Thoracic aorta (tissue), 2 donors: ENCODE data around the gene GPBAR1. TPM values are rescaled to one million over a fixed set of nuclear protein-coding genes. Genes with fewer than 3 reads are reported as not detected.

Source experiments
- ATAC-seq: fragments of 150-250 bp; one replicate; pipeline ENCODE4 v1.8.0; 2017; ENCODE audit warnings: low read depth; ENCODE audit not compliant: insufficient number of reproducible peaks, low FRiP score
- DNase-seq: peaks from one replicate; pipeline ENCODE4 v3.0.0-alpha.2; 2020; ENCODE audit warnings: low spot score
- H3K27ac ChIP-seq, 2 donors: fragments of 200-600 bp; sonication (generic); 1 replicate in 1 of 2; 2 replicates in 1 of 2; pipeline ENCODE4 v1.5.1; 2016; ENCODE audit warnings: mild to moderate bottlenecking in 2 of 2, moderate library complexity in 2 of 2
- H3K27me3 ChIP-seq: fragments of 200-600 bp; sonication (generic); replicated peaks from 2 replicates; pipeline ENCODE4 v1.6.0; 2016; ENCODE audit warnings: mild to moderate bottlenecking; ENCODE audit not compliant: insufficient read depth
- H3K36me3 ChIP-seq: fragments of 200-600 bp; sonication (generic); one replicate; pipeline ENCODE4 v1.5.1; 2016
- H3K4me1 ChIP-seq, 2 donors: fragments of 200-600 bp; sonication (generic); 1 replicate in 1 of 2; 2 replicates in 1 of 2; pipeline versions ENCODE4 v1.5.1 to v1.6.0; 2016; ENCODE audit warnings: low read depth in 2 of 2, mild to moderate bottlenecking in 1 of 2; ENCODE audit not compliant: control insufficient read depth in 1 of 2
- H3K4me3 ChIP-seq: fragments of 200-600 bp; sonication (generic); 2 replicates; pipeline ENCODE4 v1.5.1; 2016; ENCODE audit warnings: mild to moderate bottlenecking
- H3K9me3 ChIP-seq: fragments of 200-600 bp; sonication (generic); 2 replicates; pipeline ENCODE4 v1.5.1; 2016
- total RNA-seq, 2 donors: library from RNA; depleted of rRNA; stranded (reverse); fragments of >200 nt; gene quantifications; one replicate each; pipeline versions ENCODE4 v1.1.0 to v1.2.3, GENCODE V29; 2016
- TF ChIP-seq, protein P1 (sequence below): fragments of 200-600 bp; sonication (generic); IDR thresholded peaks from one replicate; pipeline ENCODE4 v1.5.1; 2019; ENCODE audit warnings: antibody characterized with exemption

Gene GPBAR1
- total RNA-seq, 2 donors from 2014 or later = 3.5 to 4.2 TPM

DNA sequence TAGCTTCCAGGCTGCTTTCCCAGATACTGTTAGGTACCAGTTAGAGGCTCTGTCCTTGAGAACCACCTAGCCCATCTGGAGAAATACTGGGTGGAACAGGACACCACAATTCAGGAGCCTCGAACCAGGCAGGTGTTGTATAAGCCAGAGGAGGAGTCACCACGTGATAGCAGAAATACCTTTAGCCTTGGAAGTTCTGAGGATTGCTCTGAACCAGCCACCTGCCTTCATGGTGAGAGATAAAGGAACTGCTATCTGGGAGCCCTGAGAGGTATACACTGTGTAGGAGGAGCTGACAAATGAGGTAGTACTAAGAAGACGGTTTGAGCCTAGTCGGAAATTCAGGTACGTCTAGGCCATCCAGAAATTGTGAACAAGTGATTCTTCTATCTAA, 7.6 kb upstream of the GPBAR1 start:
- Histone ChIP-seq H3K36me3 (peaks cover 69% of the 10 kb centered on the region), H3K27ac (no peak overlapping the region), H3K9me3 (no peaks in the 10 kb centered on the region), H3K4me1 (peaks cover 0 to under 1% of the 10 kb centered on the region in 2 donors), H3K4me3 (no peak overlapping the region), H3K27me3 (no peaks in the 10 kb centered on the region)
- TF ChIP-seq, protein P1, sequence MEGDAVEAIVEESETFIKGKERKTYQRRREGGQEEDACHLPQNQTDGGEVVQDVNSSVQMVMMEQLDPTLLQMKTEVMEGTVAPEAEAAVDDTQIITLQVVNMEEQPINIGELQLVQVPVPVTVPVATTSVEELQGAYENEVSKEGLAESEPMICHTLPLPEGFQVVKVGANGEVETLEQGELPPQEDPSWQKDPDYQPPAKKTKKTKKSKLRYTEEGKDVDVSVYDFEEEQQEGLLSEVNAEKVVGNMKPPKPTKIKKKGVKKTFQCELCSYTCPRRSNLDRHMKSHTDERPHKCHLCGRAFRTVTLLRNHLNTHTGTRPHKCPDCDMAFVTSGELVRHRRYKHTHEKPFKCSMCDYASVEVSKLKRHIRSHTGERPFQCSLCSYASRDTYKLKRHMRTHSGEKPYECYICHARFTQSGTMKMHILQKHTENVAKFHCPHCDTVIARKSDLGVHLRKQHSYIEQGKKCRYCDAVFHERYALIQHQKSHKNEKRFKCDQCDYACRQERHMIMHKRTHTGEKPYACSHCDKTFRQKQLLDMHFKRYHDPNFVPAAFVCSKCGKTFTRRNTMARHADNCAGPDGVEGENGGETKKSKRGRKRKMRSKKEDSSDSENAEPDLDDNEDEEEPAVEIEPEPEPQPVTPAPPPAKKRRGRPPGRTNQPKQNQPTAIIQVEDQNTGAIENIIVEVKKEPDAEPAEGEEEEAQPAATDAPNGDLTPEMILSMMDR = no peak
- ATAC-seq (no peak), DNase-seq (no peak)

DNA sequence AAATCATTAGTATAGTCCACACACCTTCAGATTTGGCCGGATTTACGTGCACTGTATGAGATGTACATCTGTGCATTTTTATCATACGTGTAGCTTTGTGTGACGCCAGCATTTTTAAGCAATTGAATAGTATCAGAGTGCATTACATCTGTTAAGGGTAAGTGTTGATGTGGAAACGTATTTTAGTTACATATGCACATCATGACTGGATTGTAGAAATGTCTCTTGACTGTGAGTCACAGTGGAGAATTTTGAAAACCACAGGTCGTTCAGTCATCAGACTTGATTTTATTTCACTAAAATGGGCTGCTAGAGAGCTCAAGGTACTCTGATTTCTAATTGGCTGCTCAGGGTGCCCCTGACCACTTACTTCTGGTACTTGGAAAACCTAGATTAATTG, 5.4 kb upstream of the GPBAR1 start:
- Histone ChIP-seq H3K27me3 (no peaks in the 10 kb centered on the region), H3K36me3 (peaks cover 47% of the 10 kb centered on the region), H3K27ac (no peak overlapping the region), H3K4me3 (no peak overlapping the region), H3K9me3 (no peaks in the 10 kb centered on the region), H3K4me1 (peaks cover 11 to 22% of the 10 kb centered on the region in 2 donors)
- TF ChIP-seq, protein P1 = no peak
- DNase-seq (no peak), ATAC-seq (no peak)

- no peak for DNase-seq
- ATAC-seq = no peak
- Histone ChIP-seq H3K27ac (peak overlapping the region in 1 of 2 donors; percentile 37), H3K4me1 (peaks cover 15 to 35% of the 10 kb centered on the region in 2 donors), H3K9me3 (no peaks in the 10 kb centered on the region), H3K27me3 (no peaks in the 10 kb centered on the region), H3K4me3 (no peak overlapping the region), H3K36me3 (peaks cover 34% of the 10 kb centered on the region)
- TF ChIP-seq, protein P1 = no peak
Measured at GRCh38 chr2:218256612-218257350, 4.0 kb upstream of the GPBAR1 start.

GRCh38 chr2:218257390-218257981, 3.3 kb upstream of the GPBAR1 start:
- H3K9me3 ChIP-seq = no peaks in the 10 kb centered on the region
- peak overlapping the region in 1 of 2 donors; percentile 37 for H3K27ac ChIP-seq
- no peak overlapping the region for H3K4me3 ChIP-seq
- no peak for DNase-seq
- H3K4me1 ChIP-seq = peaks cover 15 to 42% of the 10 kb centered on the region in 2 donors
- peaks cover 27% of the 10 kb centered on the region for H3K36me3 ChIP-seq
- no peak for ATAC-seq
- no peaks in the 10 kb centered on the region for H3K27me3 ChIP-seq
- TF ChIP-seq, protein P1 = peak; percentile 44

DNA sequence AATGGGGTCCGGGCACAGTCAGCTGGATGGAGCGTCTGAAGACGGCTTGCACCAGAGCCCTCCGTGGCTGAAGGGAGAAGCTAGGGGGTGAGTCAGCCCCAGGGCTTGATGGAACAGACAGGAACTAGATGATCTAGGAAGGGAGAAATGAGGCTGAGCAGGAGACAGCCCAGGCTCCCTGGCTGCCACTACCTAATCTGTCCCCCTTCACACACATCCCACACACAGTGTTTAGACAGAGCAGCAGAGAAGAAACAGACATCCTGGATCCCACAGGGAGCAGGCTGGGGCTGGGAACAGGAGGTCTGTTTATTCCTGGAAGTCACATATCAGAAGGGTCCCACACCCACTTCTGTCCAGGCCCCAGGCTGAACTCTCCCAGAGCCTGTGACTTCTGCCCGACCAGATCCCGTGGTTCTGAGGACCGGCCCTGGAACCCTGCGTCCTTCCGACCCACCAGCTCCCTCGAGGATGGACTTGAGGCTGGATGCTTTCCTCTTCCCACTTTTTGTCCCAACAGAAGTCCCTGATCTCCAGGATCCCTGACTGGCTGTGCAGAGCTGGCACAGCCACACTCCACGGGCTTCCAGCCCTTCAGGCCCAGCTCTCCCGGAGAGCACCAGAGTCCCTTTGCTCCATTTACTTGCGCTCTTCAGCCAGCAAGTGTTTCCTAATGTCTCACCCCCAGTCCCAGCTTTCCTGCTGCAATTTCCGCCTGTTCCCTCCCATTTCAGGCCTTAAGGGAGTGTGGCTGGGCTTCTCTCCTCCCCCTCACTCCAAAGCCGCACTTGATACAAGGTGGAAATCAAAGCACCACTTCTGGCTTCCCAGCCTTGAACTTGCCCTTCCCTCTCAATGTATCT, 1.5 kb upstream of the GPBAR1 start:
- peak; percentile 39 for ATAC-seq

More for the DNA sequence above, 1.5 kb upstream of the GPBAR1 start:
- H3K36me3 ChIP-seq = peaks cover 20% of the 10 kb centered on the region
- H3K4me1 ChIP-seq = peaks cover 15 to 57% of the 10 kb centered on the region in 2 donors
- H3K4me3 ChIP-seq = no peak overlapping the region
- TF ChIP-seq, protein P1 = no peak
- H3K27ac ChIP-seq = peak overlapping the region; percentile 67 to 88
- no peaks in the 10 kb centered on the region for H3K9me3 ChIP-seq
- no peaks in the 10 kb centered on the region for H3K27me3 ChIP-seq
- DNase-seq = no peak
